HG03342 (cell line): ENCODE measurements around the gene TROAP.
"Not testable (repeated sequence)": the region's sequence is repeated elsewhere in the genome, so short reads cannot be mapped to it uniquely, and the experiment has no call there.

Source experiments
- ATAC-seq: cut with Tn5 transposase; IDR thresholded peaks from one replicate; pipeline ENCODE4 v1.9.1; 2021; ENCODE audit warnings: mild to moderate bottlenecking, moderate library complexity; ENCODE audit not compliant: unreplicated experiment

TROAP gene

DNA sequence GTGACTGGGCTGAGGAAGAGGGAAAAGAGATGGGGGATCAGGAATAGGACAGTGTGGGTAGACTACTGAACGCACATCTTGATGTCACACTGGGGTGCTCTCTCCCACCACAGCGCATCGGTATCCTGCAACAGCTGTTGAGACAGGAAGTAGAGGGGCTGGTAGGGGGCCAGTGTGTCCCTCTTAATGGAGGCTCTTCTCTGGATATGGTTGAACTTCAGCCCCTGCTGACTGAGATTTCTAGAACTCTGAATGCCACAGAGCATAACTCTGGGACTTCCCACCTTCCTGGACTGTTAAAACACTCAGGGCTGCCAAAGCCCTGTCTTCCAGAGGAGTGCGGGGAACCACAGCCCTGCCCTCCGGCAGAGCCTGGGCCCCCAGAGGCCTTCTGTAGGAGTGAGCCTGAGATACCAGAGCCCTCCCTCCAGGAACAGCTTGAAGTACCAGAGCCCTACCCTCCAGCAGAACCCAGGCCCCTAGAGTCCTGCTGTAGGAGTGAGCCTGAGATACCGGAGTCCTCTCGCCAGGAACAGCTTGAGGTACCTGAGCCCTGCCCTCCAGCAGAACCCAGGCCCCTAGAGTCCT, 7.1 kb downstream of the TROAP start:
- ATAC-seq: no peak

- ATAC-seq: no peak
Measured at GRCh38 chr12:49330631-49331379, 7.8 kb downstream of the TROAP start.

- no peak for ATAC-seq
Measured at GRCh38 chr12:49331380-49332222, 8.5 kb downstream of the TROAP start.

GRCh38 chr12:49332441-49332861, 9.4 kb downstream of the TROAP start:
- no peak for ATAC-seq

- no peak for ATAC-seq
Measured at GRCh38 chr12:49332891-49333371, 9.9 kb downstream of the TROAP start.

- not testable (repeated sequence) for ATAC-seq
Measured at GRCh38 chr12:49333778-49334177, 10.7 kb downstream of the TROAP start.

GRCh38 chr12:49334226-49334625, 11.2 kb downstream of the TROAP start:
- ATAC-seq: no peak

DNA sequence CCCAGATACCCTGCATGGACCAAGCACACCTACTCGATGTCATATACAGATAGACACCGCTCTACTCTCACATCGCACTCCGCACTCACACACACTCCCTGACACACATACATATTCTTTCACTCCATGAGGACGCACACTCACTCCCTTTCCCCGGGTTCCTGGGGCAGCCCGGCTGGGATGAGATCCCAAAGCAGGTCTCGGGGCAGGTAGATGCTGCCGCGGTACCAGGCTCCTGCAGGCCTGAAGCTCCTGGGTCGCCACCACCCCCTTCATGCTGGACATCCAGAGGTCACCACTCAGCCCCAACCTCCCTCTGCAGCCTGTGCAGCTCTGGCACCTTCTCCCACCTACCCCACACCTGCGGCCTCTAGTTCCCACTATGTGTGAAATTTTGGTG, 11.6 kb downstream of the TROAP start:
- ATAC-seq: no peak

DNA sequence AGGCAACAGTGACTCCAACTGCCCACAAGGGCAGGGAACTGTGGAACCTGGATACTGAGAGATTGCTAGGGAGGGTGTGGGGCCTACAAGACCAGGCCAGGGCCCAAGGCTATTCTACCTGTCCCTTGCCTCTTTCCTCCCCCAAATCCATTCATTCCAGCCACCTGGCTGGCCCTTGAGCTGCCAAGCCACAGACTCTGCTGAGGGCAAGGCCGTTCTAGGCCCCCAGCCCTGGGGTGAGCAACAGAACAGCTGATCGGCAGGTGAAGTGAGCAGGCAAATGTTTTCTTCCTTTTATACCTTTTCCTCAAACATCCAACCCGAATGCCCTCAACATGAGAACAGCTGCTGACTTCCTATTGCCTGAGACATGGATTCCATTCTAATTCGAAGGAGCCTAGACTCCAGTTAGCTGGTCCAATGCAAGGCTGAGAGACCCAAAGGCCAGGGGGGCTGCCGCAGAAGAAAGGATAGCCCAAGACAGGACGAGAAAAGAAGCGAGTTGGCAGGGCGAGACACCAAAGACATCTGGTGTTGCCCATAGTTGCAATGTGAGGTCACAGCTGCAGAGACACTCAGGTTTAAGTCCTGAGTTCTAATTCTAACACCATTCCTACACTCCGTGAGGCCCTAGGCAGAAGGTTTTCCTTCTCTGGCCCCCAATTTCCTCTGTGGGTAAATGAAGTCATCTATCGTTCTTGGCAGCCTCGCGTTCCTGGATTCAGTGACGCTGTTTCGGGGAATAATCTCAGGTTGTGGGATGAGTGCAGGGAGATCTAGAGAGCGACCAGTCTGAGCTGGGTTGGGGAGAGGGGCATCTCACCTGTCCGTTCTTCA, 12.3 kb downstream of the TROAP start:
- no peak for ATAC-seq

- no peak for ATAC-seq
Measured at GRCh38 chr12:49335955-49336644, 13.0 kb downstream of the TROAP start.

DNA sequence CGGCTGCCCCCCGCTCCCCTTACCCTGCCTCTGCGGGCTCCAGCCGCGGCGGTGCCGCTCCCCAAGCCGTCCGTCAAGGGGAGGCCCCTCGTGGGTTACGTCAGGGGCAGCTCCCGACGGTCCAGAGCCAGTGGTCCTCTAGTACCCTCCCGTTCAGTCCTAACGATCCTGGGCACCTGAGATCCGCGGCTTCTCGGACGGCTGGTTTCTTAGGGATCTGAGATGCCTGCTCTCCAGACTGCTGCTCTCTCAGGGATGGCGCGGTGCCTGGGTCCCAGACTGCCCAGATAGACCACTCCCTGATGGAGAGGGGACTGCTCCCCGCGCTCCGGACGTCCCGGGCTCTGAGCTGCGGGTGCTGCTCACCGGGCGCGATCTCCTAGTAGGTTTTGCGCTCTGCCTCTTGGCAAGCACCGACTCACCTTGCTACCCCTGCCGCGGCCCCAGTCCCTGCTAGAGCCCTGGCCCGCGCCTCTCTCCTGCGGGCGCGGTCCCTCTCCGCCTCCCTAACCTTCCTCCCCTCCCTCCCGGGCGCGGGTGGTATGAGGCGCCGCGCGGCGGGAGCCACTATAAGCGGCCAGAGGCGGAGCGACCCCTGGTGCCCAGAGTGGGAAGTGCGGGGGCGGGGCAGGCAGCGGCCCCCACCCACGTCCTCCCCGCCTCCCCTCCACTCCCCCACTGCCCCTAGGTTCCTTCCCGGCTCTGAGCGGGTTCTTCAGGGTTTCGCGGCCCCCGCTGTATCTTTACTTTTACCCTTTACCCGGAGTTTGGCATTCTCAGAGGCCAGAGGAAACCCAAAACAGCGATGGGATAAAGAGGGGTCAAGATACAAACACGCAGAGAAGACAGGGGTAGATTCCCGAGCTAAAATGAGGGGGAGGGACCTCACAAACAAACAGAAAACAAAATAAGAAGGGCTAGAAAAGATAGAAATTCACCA, 13.9 kb downstream of the TROAP start, which contains the start of gene C1QL4:
C1QL4 (minus strand) TSS at position 544 of the 940 bp plus-strand sequence. CDS start 711 bp downstream, outside the sequence.
- peak; percentile 78 for ATAC-seq

GRCh38 chr12:49338830-49339463, 15.9 kb downstream of the TROAP start:
- ATAC-seq: no peak

GRCh38 chr12:49339464-49339861, 16.4 kb downstream of the TROAP start:
- no peak for ATAC-seq

DNA sequence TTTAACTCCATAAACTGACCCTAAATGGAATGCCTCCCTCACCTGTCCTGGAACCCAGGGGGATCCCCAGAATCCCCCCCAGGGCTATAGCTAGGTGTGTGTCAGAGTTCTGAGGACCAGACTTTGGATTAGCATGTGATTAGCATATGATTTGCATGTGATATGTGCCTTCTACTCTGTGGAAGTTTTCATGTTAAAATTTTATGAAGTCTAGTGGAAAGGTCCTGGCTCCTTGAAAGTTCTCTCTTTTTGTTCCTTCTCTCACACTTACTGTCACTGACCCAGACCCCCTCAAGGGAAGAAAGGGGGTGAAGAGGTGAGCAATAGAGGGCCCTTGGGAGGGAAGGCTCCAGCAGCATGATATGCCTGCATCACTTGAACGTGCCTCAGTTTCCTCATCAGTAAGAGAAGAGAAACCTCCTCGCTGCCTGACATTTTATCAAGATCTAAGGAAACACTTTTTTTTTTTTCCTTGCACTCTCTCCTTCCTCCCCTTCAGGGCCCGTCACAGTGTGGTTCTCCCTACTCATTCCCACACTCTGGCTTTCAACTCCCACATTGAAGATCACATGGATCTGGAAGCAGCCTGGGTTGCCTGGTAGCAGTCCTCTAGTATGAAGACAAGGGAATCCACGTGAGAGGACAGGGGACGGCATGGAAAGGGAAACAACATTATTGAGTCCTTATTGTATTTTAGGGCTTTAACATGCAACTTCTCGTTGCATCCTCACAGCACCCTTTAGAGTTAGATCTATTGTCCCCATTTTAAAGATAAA, 17.2 kb downstream of the TROAP start:
- ATAC-seq: no peak

DNA sequence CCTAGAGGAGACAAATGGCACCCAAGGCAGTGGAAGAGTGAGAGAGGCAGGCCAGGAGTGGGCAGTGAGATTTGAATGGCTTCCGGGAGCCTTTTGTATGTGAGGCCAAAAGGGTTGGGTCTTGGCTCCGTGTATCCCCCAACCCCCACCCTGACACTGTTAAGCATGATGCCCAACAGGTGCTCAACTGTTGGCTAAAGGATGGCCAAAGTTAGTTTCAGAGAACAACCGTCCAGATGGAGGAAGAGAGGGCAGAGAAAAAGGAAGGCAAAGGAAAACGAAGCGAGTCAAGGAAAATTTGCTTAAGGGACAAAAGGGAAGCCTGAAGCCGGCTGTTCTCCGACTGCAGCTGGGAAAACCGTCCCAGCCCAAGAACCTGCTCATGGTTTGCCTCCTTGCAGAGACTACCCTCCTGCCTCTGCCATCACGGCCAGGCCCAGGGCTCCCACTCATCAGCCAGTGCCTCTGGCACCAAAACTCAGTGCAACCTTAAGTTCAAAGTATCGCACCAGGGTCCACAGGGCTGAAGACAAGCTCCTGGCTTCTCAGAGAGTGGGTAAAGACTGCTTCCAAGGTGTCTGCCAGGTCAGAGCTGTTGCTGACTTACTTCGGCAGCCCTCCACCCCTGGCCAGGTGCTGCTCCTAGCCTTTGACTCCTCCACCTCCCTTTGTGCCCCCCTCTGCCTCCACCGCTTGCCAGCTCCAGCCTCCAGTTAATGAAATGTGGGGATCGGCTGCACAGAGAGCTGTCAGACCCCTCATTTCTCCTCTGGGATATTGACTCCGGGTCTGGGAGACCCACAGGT, 18.1 kb downstream of the TROAP start:
- no peak for ATAC-seq

- no peak for ATAC-seq
Measured at GRCh38 chr12:49341777-49342065, 18.7 kb downstream of the TROAP start.
